HCT116 (cell line): ENCODE results near the gene OSCP1. TPM values are rescaled to one million over a fixed set of nuclear protein-coding genes. Genes with fewer than 3 reads are reported as not detected.

Source experiments
- ATAC-seq: fragments of 200-7000 bp; cut with Tn5 transposase; 2 replicates; pipeline ENCODE4 v1.9.1; 2020; ENCODE audit warnings: mild to moderate bottlenecking, moderate library complexity
- BruUV-seq: library from RNA; stranded (reverse); fragments of 400-500 nt; replicated peaks from 2 replicates; lab custom pipeline; 2021; lab: Mats Ljungman, UMichigan
- CTCF ChIA-PET: fragments of 300-600 bp; sonication (Branson Sonifier 250); formaldehyde crosslinking; loops from one replicate; lab custom pipeline; 2021; ENCODE audit warnings: antibody characterized with exemption; lab: Charles Lee
- POLR2A ChIA-PET: fragments of 300-600, 350-600 bp; sonication (Branson Sonifier 250); formaldehyde crosslinking; loops from one replicate; lab custom pipeline; 2021; ENCODE audit warnings: antibody characterized with exemption; lab: Charles Lee
- RAD21 ChIA-PET, 2 experiments: fragments of 300-600 bp; sonication (Branson Sonifier 250); formaldehyde crosslinking; loops; one replicate each; lab custom pipeline; 2023; ENCODE audit warnings: low total read pairs in 2 of 2; ENCODE audit not compliant: uncharacterized antibody in 2 of 2, unreplicated experiment in 2 of 2, low non-redundant PET in 1 of 2; lab: Charles Lee
- DNase-seq: peaks from one replicate; pipeline ENCODE4 v3.0.0-alpha.2; 2010; ENCODE audit warnings: low read depth, low spot score
- H2AFZ ChIP-seq: fragments of 200-600 bp; shearing (Covaris generic), sonication (generic); 2 replicates; pipeline ENCODE4 v1.6.1; 2017; ENCODE audit warnings: low read depth, mixed run types, mixed read lengths, antibody characterized with exemption, low read length; ENCODE audit not compliant: poor library complexity, severe bottlenecking
- H3K27ac ChIP-seq: 2 replicates; pipeline ENCODE4 v1.5.1; 2012; ENCODE audit warnings: low read depth, low read length
- H3K27me3 ChIP-seq: fragments of 200-600 bp; sonication (generic); 2 replicates; pipeline ENCODE4 v1.6.1; 2016; ENCODE audit warnings: mixed run types, low read length, mixed read lengths; ENCODE audit not compliant: insufficient read depth
- H3K36me3 ChIP-seq, 2 experiments: fragments of 200-500 bp in 1 of 2; fragments of 200-600 bp in 1 of 2; sonication (Bioruptor generic) in 1 of 2; sonication (generic) in 1 of 2; 2 replicates each; pipeline versions ENCODE4 v1.5.1 to v1.6.1; 2014 to 2016; ENCODE audit warnings: low read length in 2 of 2, inconsistent platforms in 1 of 2, mixed read lengths in 1 of 2, mixed run types in 1 of 2; ENCODE audit not compliant: insufficient read depth in 2 of 2, control insufficient read depth in 1 of 2
- H3K4me1 ChIP-seq, 2 experiments: fragments of 200-600 bp in 1 of 2; sonication (generic) in 1 of 2; 2 replicates each; pipeline versions ENCODE4 v1.5.1 to v1.6.1; 2012 to 2017; ENCODE audit warnings: low read length in 2 of 2, inconsistent platforms in 1 of 2, mild to moderate bottlenecking in 1 of 2, mixed read lengths in 1 of 2, mixed run types in 1 of 2, moderate library complexity in 1 of 2; ENCODE audit not compliant: insufficient read depth in 2 of 2, control insufficient read depth in 1 of 2
- H3K4me2 ChIP-seq: fragments of 200-600 bp; sonication (generic); 2 replicates; pipeline ENCODE4 v1.6.1; 2017; ENCODE audit warnings: mixed run types, low read length, mixed read lengths
- H3K4me3 ChIP-seq, 2 experiments: fragments of 200-600 bp in 1 of 2; sonication (generic) in 1 of 2; replicated peaks in 1 of 2; 2 replicates each; pipeline ENCODE4 v1.5.1; 2011 to 2016; ENCODE audit warnings: low read length in 2 of 2, control low read depth in 1 of 2, low read depth in 1 of 2, mild to moderate bottlenecking in 1 of 2, mixed read lengths in 1 of 2, mixed run types in 1 of 2
- H3K79me2 ChIP-seq: fragments of 200-600 bp; sonication (generic); 2 replicates; pipeline ENCODE4 v1.6.1; 2017; ENCODE audit warnings: mild to moderate bottlenecking, mixed run types, low read length, moderate library complexity, mixed read lengths; ENCODE audit not compliant: insufficient read depth
- H3K9ac ChIP-seq: fragments of 200-600 bp; sonication (generic); 2 replicates; pipeline ENCODE4 v1.6.1; 2016; ENCODE audit warnings: low read length, mixed read lengths
- H3K9me2 ChIP-seq: fragments of 200-600 bp; sonication (generic), shearing (Covaris generic); 2 replicates; pipeline ENCODE4 v1.6.1; 2017; ENCODE audit warnings: mixed run types, mild to moderate bottlenecking, moderate library complexity; ENCODE audit not compliant: insufficient read depth
- H3K9me3 ChIP-seq, 2 experiments: fragments of 200-500 bp in 1 of 2; fragments of 200-600 bp in 1 of 2; sonication (Bioruptor generic) in 1 of 2; sonication (generic) in 1 of 2; 2 replicates each; pipeline ENCODE4 v1.6.1; 2014 to 2017; ENCODE audit warnings: low read length in 2 of 2, mixed read lengths in 2 of 2, inconsistent platforms in 1 of 2, low read depth in 1 of 2, mild to moderate bottlenecking in 1 of 2, mixed run types in 1 of 2, moderate library complexity in 1 of 2; ENCODE audit not compliant: control insufficient read depth in 1 of 2, insufficient read depth in 1 of 2
- H4K20me1 ChIP-seq: fragments of 200-600 bp; sonication (generic), shearing (Covaris generic); 2 replicates; pipeline ENCODE4 v1.6.1; 2017; ENCODE audit warnings: mixed run types, mild to moderate bottlenecking, moderate library complexity; ENCODE audit not compliant: insufficient read depth
- CBX3 ChIP-seq: IDR thresholded peaks from 2 replicates; pipeline ENCODE4 v1.6.1; 2012; ENCODE audit warnings: low read depth
- EGR1 ChIP-seq: IDR thresholded peaks from 2 replicates; pipeline ENCODE4 v1.6.1; 2012; ENCODE audit warnings: low read depth
- ELF1 ChIP-seq: IDR thresholded peaks from 2 replicates; pipeline ENCODE4 v1.6.1; 2012; ENCODE audit warnings: low read depth, borderline replicate concordance
- EZH2 ChIP-seq: fragments of 200-600 bp; sonication (generic); IDR thresholded peaks from 2 replicates; pipeline ENCODE4 v1.6.1; 2017; ENCODE audit warnings: antibody characterized with exemption, mixed run types
- EZH2phosphoT487 ChIP-seq: fragments of 200-600 bp; IDR thresholded peaks from 2 replicates; pipeline ENCODE4 v1.6.1; 2018; ENCODE audit warnings: antibody characterized with exemption, borderline replicate concordance
- JUND ChIP-seq: IDR thresholded peaks from 2 replicates; pipeline ENCODE4 v1.6.1; 2012
- POLR2A ChIP-seq: IDR thresholded peaks from 2 replicates; pipeline ENCODE4 v1.7.0; 2011; ENCODE audit warnings: borderline replicate concordance; ENCODE audit not compliant: insufficient read depth, insufficient read length; ENCODE audit errors: extremely low read depth
- RAD21 ChIP-seq: IDR thresholded peaks from 2 replicates; pipeline ENCODE4 v1.6.1; 2012; ENCODE audit warnings: low read depth, mild to moderate bottlenecking
- SIN3A ChIP-seq: IDR thresholded peaks from 2 replicates; pipeline ENCODE4 v1.6.1; 2012; ENCODE audit warnings: low read depth
- SP1 ChIP-seq: IDR thresholded peaks from 2 replicates; pipeline ENCODE4 v1.6.1; 2012; ENCODE audit warnings: low read depth
- TCF7L2 ChIP-seq: IDR thresholded peaks from 2 replicates; pipeline ENCODE4 v1.7.0; 2011; ENCODE audit warnings: borderline replicate concordance, inconsistent platforms; ENCODE audit not compliant: insufficient read depth, insufficient read length; ENCODE audit errors: extremely low read depth
- ZBTB33 ChIP-seq: IDR thresholded peaks from 2 replicates; pipeline ENCODE4 v1.6.1; 2011; ENCODE audit warnings: mild to moderate bottlenecking, low read length, moderate library complexity; ENCODE audit not compliant: insufficient replicate concordance; ENCODE audit errors: extremely low read depth
- intact Hi-C: fragments of 100-400 bp; cut with micrococcal nuclease; formaldehyde crosslinking; loops from 2 replicates; pipeline ENCODE4 v1.10.0; 2022
- total RNA-seq: library from RNA; stranded (reverse); gene quantifications from one replicate; pipeline ENCODE4 v1.2.1, GENCODE V29; 2021; ENCODE audit not compliant: unreplicated experiment
- TF ChIP-seq, protein P1 (sequence below), 3 experiments: fragments of 200-600 bp in 1 of 3; sonication (generic) in 1 of 3; IDR thresholded peaks in 2 of 3; conservative IDR thresholded peaks in 1 of 3; 2 replicates each; pipeline ENCODE4 v1.5.1; 2012 to 2017; ENCODE audit warnings: low read depth in 2 of 3, low read length in 2 of 3, antibody characterized with exemption in 1 of 3, borderline replicate concordance in 1 of 3, control low read depth in 1 of 3, mild to moderate bottlenecking in 1 of 3, mixed read lengths in 1 of 3, mixed run types in 1 of 3, moderate library complexity in 1 of 3; ENCODE audit not compliant: insufficient read depth in 1 of 3

OSCP1 gene
- total RNA-seq, 1 experiment from 2014 or later, result 4.1 TPM

DNA sequence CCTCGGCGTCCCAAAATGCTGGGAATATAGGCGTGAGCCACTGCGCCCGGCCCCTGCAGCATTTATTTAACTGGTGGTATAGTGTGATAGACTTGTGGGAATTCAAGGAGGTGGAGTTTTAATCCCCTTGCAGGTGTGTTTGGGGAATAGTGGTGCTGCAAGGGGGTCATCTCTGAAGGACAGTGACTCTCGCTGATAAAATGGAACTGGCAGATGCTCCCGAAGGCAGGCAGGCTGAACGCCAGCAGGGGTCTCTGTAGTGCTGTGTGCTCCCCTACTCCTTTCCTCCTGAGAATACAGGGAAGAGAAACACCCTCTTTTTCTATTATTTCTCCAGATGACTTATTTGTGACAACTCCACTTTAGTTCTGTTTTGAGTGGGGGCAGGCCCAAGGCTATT, 4.0 kb downstream of the OSCP1 start:
- no peak overlapping the region for H3K4me3 ChIP-seq
- no peaks in the 10 kb centered on the region for H3K9me2 ChIP-seq
- no TSS peak for BruUV-seq
- ChIA-PET POLR2A (no interaction called here), CTCF (no interaction called here), RAD21 (no interaction called here)
- no peak overlapping the region for H2AFZ ChIP-seq
- no peaks in the 10 kb centered on the region for H3K9me3 ChIP-seq
- no peak for TF ChIP-seq ELF1
- peak; percentile 61 for TF ChIP-seq RAD21
- TF ChIP-seq CBX3, result no peak
- TF ChIP-seq JUND, result no peak
- no peak for TF ChIP-seq SIN3A
- TF ChIP-seq, protein P1, sequence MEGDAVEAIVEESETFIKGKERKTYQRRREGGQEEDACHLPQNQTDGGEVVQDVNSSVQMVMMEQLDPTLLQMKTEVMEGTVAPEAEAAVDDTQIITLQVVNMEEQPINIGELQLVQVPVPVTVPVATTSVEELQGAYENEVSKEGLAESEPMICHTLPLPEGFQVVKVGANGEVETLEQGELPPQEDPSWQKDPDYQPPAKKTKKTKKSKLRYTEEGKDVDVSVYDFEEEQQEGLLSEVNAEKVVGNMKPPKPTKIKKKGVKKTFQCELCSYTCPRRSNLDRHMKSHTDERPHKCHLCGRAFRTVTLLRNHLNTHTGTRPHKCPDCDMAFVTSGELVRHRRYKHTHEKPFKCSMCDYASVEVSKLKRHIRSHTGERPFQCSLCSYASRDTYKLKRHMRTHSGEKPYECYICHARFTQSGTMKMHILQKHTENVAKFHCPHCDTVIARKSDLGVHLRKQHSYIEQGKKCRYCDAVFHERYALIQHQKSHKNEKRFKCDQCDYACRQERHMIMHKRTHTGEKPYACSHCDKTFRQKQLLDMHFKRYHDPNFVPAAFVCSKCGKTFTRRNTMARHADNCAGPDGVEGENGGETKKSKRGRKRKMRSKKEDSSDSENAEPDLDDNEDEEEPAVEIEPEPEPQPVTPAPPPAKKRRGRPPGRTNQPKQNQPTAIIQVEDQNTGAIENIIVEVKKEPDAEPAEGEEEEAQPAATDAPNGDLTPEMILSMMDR (IDR thresholded peaks at IDR 0.05 in 2 of 3, conservative IDR thresholded peaks at IDR 0.05 in 1 of 3; ENCODE audit: borderline replicate concordance in 1 of 3, insufficient read depth in 1 of 3, low read depth in 2 of 3, low read length in 2 of 3), result peak; percentile 32 to 62 (median 46); a peak in 5 of 6 replicates
- H3K79me2 ChIP-seq, result no peaks in the 10 kb centered on the region
- no peaks in the 10 kb centered on the region for H4K20me1 ChIP-seq
- no peaks in the 10 kb centered on the region for H3K36me3 ChIP-seq
- H3K4me1 ChIP-seq, result peaks cover 3 to 20% of the 10 kb centered on the region in 2 experiments; a peak in 2 of 4 replicates
- intact Hi-C loops, result no loop called here
- no peak overlapping the region for H3K27ac ChIP-seq
- no peak for DNase-seq
- H3K27me3 ChIP-seq, result no peaks in the 10 kb centered on the region
- no peak for ATAC-seq
- H3K4me2 ChIP-seq, result no peak overlapping the region
- H3K9ac ChIP-seq, result no peak overlapping the region

GRCh38 chr1:36443297-36443696, 7.0 kb downstream of the OSCP1 start:
- Histone ChIP-seq H3K27ac (no peak overlapping the region), H3K4me2 (no peak overlapping the region), H3K4me1 (peaks cover 0 to 10% of the 10 kb centered on the region in 2 experiments; a peak in 1 of 4 replicates), H3K27me3 (no peaks in the 10 kb centered on the region), H4K20me1 (no peaks in the 10 kb centered on the region), H3K9ac (no peak overlapping the region), H2AFZ (no peak overlapping the region), H3K36me3 (no peaks in the 10 kb centered on the region), H3K9me3 (no peaks in the 10 kb centered on the region), H3K4me3 (no peak overlapping the region), H3K79me2 (no peaks in the 10 kb centered on the region), H3K9me2 (no peaks in the 10 kb centered on the region)
- no peak for DNase-seq
- intact Hi-C loops, result loop anchor here (2.0 kb wide), 1 partner anchor 20 kb away; no protein-coding TSS in a partner anchor
- ChIA-PET RAD21 (no interaction called here), POLR2A (no interaction called here), CTCF (no interaction called here)
- ATAC-seq, result no peak
- no TSS peak for BruUV-seq
- TF ChIP-seq, protein P1 (IDR thresholded peaks at IDR 0.05 in 2 of 3, conservative IDR thresholded peaks at IDR 0.05 in 1 of 3; ENCODE audit: borderline replicate concordance in 1 of 3, insufficient read depth in 1 of 3, low read depth in 2 of 3, low read length in 2 of 3), result no peak
- TF ChIP-seq POLR2A, result no peak
- no peak for TF ChIP-seq EZH2phosphoT487
- no peak for TF ChIP-seq EGR1
- TF ChIP-seq ZBTB33, result no peak
- no peak for TF ChIP-seq EZH2
- TF ChIP-seq TCF7L2, result no peak
- TF ChIP-seq SP1, result no peak
- no peak for TF ChIP-seq RAD21
